CD4-positive, alpha-beta T cell treated with Interleukin-6 at 100 ng/mL for 8 hours (primary cell): ENCODE measurements around the gene PABPN1.

Source experiments
- DNase-seq: peaks from one replicate; pipeline ENCODE4 v3.0.0-alpha.2; 2020; ENCODE audit warnings: mixed read lengths, low spot score

Gene PABPN1

GRCh38 chr14:23358042-23358441 lies 36.8 kb downstream of the PABPN1 start:
- no peak for DNase-seq

GRCh38 chr14:23358553-23359166 lies 37.4 kb downstream of the PABPN1 start:
- DNase-seq = no peak

GRCh38 chr14:23359167-23359626 lies 37.9 kb downstream of the PABPN1 start:
- no peak for DNase-seq

GRCh38 chr14:23359722-23360447 lies 38.6 kb downstream of the PABPN1 start:
- DNase-seq = no peak

GRCh38 chr14:23360496-23360895 lies 39.2 kb downstream of the PABPN1 start:
- no peak for DNase-seq

- no peak for DNase-seq
Observed at GRCh38 chr14:23361320-23361719, 40.1 kb downstream of the PABPN1 start.

GRCh38 chr14:23361763-23362162 lies 40.5 kb downstream of the PABPN1 start:
- DNase-seq = no peak

GRCh38 chr14:23362200-23362599 lies 40.9 kb downstream of the PABPN1 start:
- DNase-seq = no peak

GRCh38 chr14:23364164-23365035 lies 43.1 kb downstream of the PABPN1 start:
- DNase-seq = no peak

- DNase-seq = no peak
Observed at GRCh38 chr14:23365036-23365731, 43.9 kb downstream of the PABPN1 start, which contains the start of gene EFS. Gene EFS, minus strand, starts transcription at chr14:23365172. Its CDS starts 147 bp downstream, at chr14:23365025.

- no peak for DNase-seq
Observed at GRCh38 chr14:23365732-23366425, 44.6 kb downstream of the PABPN1 start.

GRCh38 chr14:23366426-23366921 lies 45.2 kb downstream of the PABPN1 start:
- no peak for DNase-seq

- no peak for DNase-seq
Observed at GRCh38 chr14:23370221-23370620, 49.0 kb downstream of the PABPN1 start.

- no peak for DNase-seq
Observed at GRCh38 chr14:23371865-23372264, 50.6 kb downstream of the PABPN1 start.

GRCh38 chr14:23372509-23372908 lies 51.3 kb downstream of the PABPN1 start, which contains the start of gene IL25:
Gene IL25, plus strand, starts transcription at chr14:23372809.
- no peak for DNase-seq

- DNase-seq = no peak
Observed at GRCh38 chr14:23373041-23373440, 51.8 kb downstream of the PABPN1 start.
